Measurements from ENCODE around the gene POU2F1. TPM values are rescaled to one million over a fixed set of nuclear protein-coding genes. Genes with fewer than 3 reads are reported as not detected.

POU2F1 gene
- polyA plus RNA-seq, 1 donor from 2014 or later = 10.9 TPM

- Histone ChIP-seq H2AFZ (ENCODE audit: low read depth, low read length) (no peak overlapping the region), H3K9me2 (ENCODE audit: insufficient read depth, low read length) (no peaks in the 10 kb centered on the region), H3K36me3 (ENCODE audit: insufficient read depth, low read length) (peaks cover 12% of the 10 kb centered on the region), H3K9me3 (ENCODE audit: low read length) (no peaks in the 10 kb centered on the region), H3K27ac (ENCODE audit: low read length) (no peak overlapping the region), H4K20me1 (ENCODE audit: insufficient read depth) (no peaks in the 10 kb centered on the region), H3K27me3 (ENCODE audit: insufficient read depth, low read depth, low read length) (no peaks in the 10 kb centered on the region), H3F3A (ENCODE audit: insufficient read depth, low read length, poor library complexity, severe bottlenecking) (no peaks in the 10 kb centered on the region), H3K9ac (ENCODE audit: low read length) (no peak overlapping the region), H3K4me3 (ENCODE audit: low read length) (no peak overlapping the region), H3K4me2 (ENCODE audit: low read length) (no peak overlapping the region), H3K79me2 (replicated peaks; ENCODE audit: insufficient read depth, low read length) (no peaks in the 10 kb centered on the region)
- TF ChIP-seq SMC3 (conservative IDR thresholded peaks at IDR 0.05; ENCODE audit: poor library complexity) (no peak), EP300 (conservative IDR thresholded peaks at IDR 0.05; ENCODE audit: poor library complexity, severe bottlenecking) (no peak), POLR2AphosphoS5 (IDR thresholded peaks at IDR 0.05) (no peak), EZH2 (IDR thresholded peaks at IDR 0.05; ENCODE audit: borderline replicate concordance, insufficient read depth, low read length, poor library complexity, severe bottlenecking) (no peak), TAF1 (IDR thresholded peaks at IDR 0.05; ENCODE audit: low read depth) (no peak), MXI1 (conservative IDR thresholded peaks at IDR 0.05; ENCODE audit: poor library complexity, severe bottlenecking) (no peak), REST (IDR thresholded peaks at IDR 0.05; ENCODE audit: borderline replicate concordance) (no peak), CTCF (IDR thresholded peaks at IDR 0.05; ENCODE audit: poor library complexity, severe bottlenecking) (no peak)
Observed at GRCh38 chr1:167408355-167408754, 187.7 kb downstream of the POU2F1 start.

GRCh38 chr1:167409183-167409582 is 188.5 kb downstream of the POU2F1 start:
- H3K36me3 ChIP-seq (ENCODE audit: insufficient read depth, low read length) = peaks cover 12% of the 10 kb centered on the region
- H3K4me3 ChIP-seq (ENCODE audit: low read length) = no peak overlapping the region
- no peaks in the 10 kb centered on the region for H3F3A ChIP-seq (ENCODE audit: insufficient read depth, low read length, poor library complexity, severe bottlenecking)

More at GRCh38 chr1:167409183-167409582, 188.5 kb downstream of the POU2F1 start:
- Histone ChIP-seq H3K4me2 (ENCODE audit: low read length) (no peak overlapping the region), H3K79me2 (replicated peaks; ENCODE audit: insufficient read depth, low read length) (no peaks in the 10 kb centered on the region), H4K20me1 (ENCODE audit: insufficient read depth) (no peaks in the 10 kb centered on the region), H3K9ac (ENCODE audit: low read length) (no peak overlapping the region), H3K9me3 (ENCODE audit: low read length) (no peaks in the 10 kb centered on the region), H3K27ac (ENCODE audit: low read length) (no peak overlapping the region), H2AFZ (ENCODE audit: low read depth, low read length) (no peak overlapping the region), H3K27me3 (ENCODE audit: insufficient read depth, low read depth, low read length) (no peaks in the 10 kb centered on the region), H3K9me2 (ENCODE audit: insufficient read depth, low read length) (no peaks in the 10 kb centered on the region)
- TF ChIP-seq CTCF (IDR thresholded peaks at IDR 0.05; ENCODE audit: poor library complexity, severe bottlenecking) (peak; percentile 22), MXI1 (conservative IDR thresholded peaks at IDR 0.05; ENCODE audit: poor library complexity, severe bottlenecking) (no peak), RAD21 (conservative IDR thresholded peaks at IDR 0.05) (no peak), REST (IDR thresholded peaks at IDR 0.05; ENCODE audit: borderline replicate concordance) (no peak), SMC3 (conservative IDR thresholded peaks at IDR 0.05; ENCODE audit: poor library complexity) (no peak)
